ENCODE results near the gene ACTR2. TPM values are rescaled to one million over a fixed set of nuclear protein-coding genes. Genes with fewer than 3 reads are reported as not detected.
A peak's percentile ranks its signal among the peaks of the same experiment; 100 is the strongest.

Gene ACTR2
- total RNA-seq, 3 donors from 2014 or later: 235 to 273 (median 268) TPM

DNA sequence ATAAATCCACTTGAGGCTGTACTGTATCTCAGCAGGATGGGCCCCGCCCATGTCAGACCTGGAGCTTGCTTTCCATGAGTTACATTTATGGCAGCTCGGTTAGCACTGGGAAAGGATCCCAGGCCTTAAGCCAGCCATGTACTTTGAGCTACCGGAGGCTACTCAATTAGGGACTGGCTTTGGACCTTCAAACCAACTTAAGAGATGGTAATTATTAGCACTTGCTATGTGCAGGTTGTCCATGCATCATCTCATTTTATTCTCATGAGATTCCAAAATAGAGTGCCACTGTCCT, 64.4 kb downstream of the ACTR2 start:
- intact Hi-C loops (cut with DNase I, micrococcal nuclease): no loop called here
- peak; percentile 90 for ATAC-seq
- peak in 2 of 3 donors; percentile 53 to 64 for DNase-seq
- Histone ChIP-seq H3K36me3 (ENCODE audit: low read depth) (no peaks in the 10 kb centered on the region), H3K4me3 (no peak overlapping the region), H3K4me1 (ENCODE audit: low read depth) (peaks cover 9% of the 10 kb centered on the region), H3K9me3 (no peaks in the 10 kb centered on the region)
- TF ChIP-seq CTCF (IDR thresholded peaks at IDR 0.05): no peak

- TF ChIP-seq CTCF (IDR thresholded peaks at IDR 0.05): no peak
Measured at GRCh38 chr2:65292461-65293011, 64.9 kb downstream of the ACTR2 start.

GRCh38 chr2:65293376-65293775, 65.7 kb downstream of the ACTR2 start:
- H3K4me1 ChIP-seq (ENCODE audit: low read depth): peaks cover 11% of the 10 kb centered on the region
- no peaks in the 10 kb centered on the region for H3K9me3 ChIP-seq
- intact Hi-C loops (cut with DNase I, micrococcal nuclease): no loop called here
- no peak overlapping the region for H3K4me3 ChIP-seq
- TF ChIP-seq CTCF (IDR thresholded peaks at IDR 0.05): no peak
- no peaks in the 10 kb centered on the region for H3K36me3 ChIP-seq (ENCODE audit: low read depth)
- DNase-seq (no peak), ATAC-seq (no peak)

More at GRCh38 chr2:65292461-65293011, 64.9 kb downstream of the ACTR2 start:
- H3K4me1 ChIP-seq (ENCODE audit: low read depth): peaks cover 10% of the 10 kb centered on the region
- intact Hi-C loops (cut with DNase I, micrococcal nuclease): no loop called here
- DNase-seq: no peak
- no peak overlapping the region for H3K4me3 ChIP-seq
- ATAC-seq: peak; percentile 22
- no peaks in the 10 kb centered on the region for H3K9me3 ChIP-seq
- H3K36me3 ChIP-seq (ENCODE audit: low read depth): no peaks in the 10 kb centered on the region

DNA sequence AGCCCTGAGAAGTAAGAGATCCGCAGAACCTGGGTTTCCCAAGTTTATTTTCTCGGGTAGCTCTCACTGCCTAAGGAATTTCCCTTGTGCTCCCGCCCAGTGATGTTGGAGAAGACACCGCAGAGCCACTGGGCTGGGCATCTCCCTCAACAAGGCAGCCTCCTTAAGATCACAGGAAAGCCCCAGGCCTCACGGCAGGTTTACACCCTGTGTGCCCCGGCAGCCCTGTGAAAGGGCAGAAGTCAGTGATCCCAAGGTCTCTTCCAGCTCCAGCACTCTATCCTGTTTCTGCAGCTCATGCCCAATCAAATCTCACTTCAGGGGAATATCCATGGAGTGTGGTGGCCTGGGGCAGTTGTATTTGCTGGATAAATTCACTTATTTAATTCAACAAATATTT, 66.5 kb downstream of the ACTR2 start:
- Histone ChIP-seq H3K36me3 (ENCODE audit: low read depth) (no peaks in the 10 kb centered on the region), H3K9me3 (no peaks in the 10 kb centered on the region), H3K4me3 (no peak overlapping the region), H3K4me1 (ENCODE audit: low read depth) (peaks cover 11% of the 10 kb centered on the region)
- intact Hi-C loops (cut with DNase I, micrococcal nuclease): no loop called here
- TF ChIP-seq CTCF (IDR thresholded peaks at IDR 0.05): no peak
- DNase-seq: no peak
- no peak for ATAC-seq

DNA sequence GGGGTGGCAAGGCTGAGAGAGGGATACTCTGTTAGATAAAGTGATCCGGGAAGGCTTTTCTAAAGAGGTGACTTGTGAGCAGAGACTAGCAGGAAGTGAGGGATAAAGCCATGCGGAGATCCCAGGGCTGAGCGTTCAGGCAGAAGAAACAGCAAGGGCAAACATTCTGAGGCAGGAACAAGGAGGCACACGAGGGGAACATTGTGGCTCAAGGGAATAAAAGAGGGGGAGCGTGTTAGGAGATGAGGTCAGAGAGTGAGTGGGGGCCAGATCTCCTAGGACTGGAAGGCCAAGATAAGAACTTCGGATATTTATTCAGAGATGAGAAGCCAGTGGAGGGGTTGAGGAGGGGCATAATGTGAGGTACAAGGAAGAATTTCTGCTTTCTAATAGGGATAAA, 67.1 kb downstream of the ACTR2 start:
- DNase-seq: no peak
- ATAC-seq: no peak
- Histone ChIP-seq H3K4me1 (ENCODE audit: low read depth) (peaks cover 11% of the 10 kb centered on the region), H3K4me3 (no peak overlapping the region), H3K9me3 (no peaks in the 10 kb centered on the region), H3K36me3 (ENCODE audit: low read depth) (no peaks in the 10 kb centered on the region)
- TF ChIP-seq CTCF (IDR thresholded peaks at IDR 0.05): no peak
- intact Hi-C loops (cut with DNase I, micrococcal nuclease): no loop called here

DNA sequence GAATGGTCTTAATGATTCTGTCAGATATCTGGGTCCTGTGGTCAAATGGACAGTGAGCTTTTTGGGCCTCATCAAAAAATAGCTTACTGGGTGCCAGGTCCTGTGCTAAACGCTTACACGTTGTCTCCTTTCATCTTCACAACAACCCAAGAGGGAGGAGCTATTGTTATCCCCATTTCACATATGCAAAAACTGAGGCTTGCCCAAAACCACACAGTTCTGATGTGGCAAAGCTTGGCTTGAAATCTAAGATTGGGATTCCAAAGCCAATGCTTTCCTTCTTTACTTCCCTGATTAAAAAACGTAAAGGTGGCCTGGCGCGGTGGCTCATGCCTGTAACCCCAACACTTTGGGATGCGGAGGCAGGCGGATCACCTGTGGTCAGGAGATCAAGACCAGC, 69.3 kb downstream of the ACTR2 start:
- intact Hi-C loops (cut with DNase I, micrococcal nuclease): no loop called here
- H3K36me3 ChIP-seq (ENCODE audit: low read depth): no peaks in the 10 kb centered on the region
- H3K9me3 ChIP-seq: no peaks in the 10 kb centered on the region
- peaks cover 11% of the 10 kb centered on the region for H3K4me1 ChIP-seq (ENCODE audit: low read depth)
- H3K4me3 ChIP-seq: no peak overlapping the region
- DNase-seq (no peak), ATAC-seq (no peak)
- TF ChIP-seq CTCF (IDR thresholded peaks at IDR 0.05): no peak
